Lower leg skin (tissue), 3 donors: ENCODE results near the gene GPAM.

Experiments
- POLR2A ChIP-seq, 2 donors: fragments of 450-650 bp; IDR thresholded peaks; one replicate each; pipeline ENCODE4 v1.6.1; 2016 to 2017; ENCODE audit warnings: antibody characterized with exemption in 2 of 2, mild to moderate bottlenecking in 1 of 2, moderate library complexity in 1 of 2
- TF ChIP-seq, protein P1 (sequence below), 3 donors: fragments of 450-650 bp; IDR thresholded peaks; one replicate each; pipeline ENCODE4 v1.5.1; 2016; ENCODE audit warnings: antibody characterized with exemption in 3 of 3, mild to moderate bottlenecking in 3 of 3, moderate library complexity in 2 of 3

DNA sequence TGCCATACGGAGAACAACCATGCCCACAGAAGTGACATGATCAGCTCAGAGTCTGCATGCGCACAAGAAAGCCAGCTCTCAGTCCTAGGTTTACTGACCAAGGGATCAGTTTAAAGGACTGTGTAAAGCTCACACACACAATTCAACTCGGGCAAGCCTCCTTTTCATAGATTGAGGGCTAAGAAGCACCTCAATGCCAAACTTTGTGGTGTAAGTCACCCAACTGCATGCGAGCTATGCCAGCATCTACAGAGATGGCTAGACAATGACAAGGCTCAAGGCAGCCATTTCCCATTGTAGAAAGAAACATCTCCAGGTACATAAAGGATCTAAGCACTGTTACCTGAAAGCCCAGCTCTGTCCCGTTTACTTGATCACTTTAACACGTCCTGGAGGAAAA is 36.8 kb downstream of the GPAM start:
- TF ChIP-seq, protein P1, sequence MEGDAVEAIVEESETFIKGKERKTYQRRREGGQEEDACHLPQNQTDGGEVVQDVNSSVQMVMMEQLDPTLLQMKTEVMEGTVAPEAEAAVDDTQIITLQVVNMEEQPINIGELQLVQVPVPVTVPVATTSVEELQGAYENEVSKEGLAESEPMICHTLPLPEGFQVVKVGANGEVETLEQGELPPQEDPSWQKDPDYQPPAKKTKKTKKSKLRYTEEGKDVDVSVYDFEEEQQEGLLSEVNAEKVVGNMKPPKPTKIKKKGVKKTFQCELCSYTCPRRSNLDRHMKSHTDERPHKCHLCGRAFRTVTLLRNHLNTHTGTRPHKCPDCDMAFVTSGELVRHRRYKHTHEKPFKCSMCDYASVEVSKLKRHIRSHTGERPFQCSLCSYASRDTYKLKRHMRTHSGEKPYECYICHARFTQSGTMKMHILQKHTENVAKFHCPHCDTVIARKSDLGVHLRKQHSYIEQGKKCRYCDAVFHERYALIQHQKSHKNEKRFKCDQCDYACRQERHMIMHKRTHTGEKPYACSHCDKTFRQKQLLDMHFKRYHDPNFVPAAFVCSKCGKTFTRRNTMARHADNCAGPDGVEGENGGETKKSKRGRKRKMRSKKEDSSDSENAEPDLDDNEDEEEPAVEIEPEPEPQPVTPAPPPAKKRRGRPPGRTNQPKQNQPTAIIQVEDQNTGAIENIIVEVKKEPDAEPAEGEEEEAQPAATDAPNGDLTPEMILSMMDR (IDR thresholded peaks at IDR 0.05): no peak
- no peak for TF ChIP-seq POLR2A (IDR thresholded peaks at IDR 0.05)
